ENCODE data around the gene UBE2J2.

GRCh38 chr1:1264868-1265272 lies 8.8 kb downstream of the UBE2J2 start:
- TF ChIP-seq POLR2A (IDR thresholded peaks at IDR 0.05; ENCODE audit: low read depth, low read length) = no peak
- TF ChIP-seq POLR2AphosphoS5 (IDR thresholded peaks at IDR 0.05; ENCODE audit: low read depth, low read length) = no peak
- TF ChIP-seq TAF1 (IDR thresholded peaks at IDR 0.05; ENCODE audit: borderline replicate concordance, low read depth, low read length) = no peak
